Loucy (cell line): Measurements from ENCODE around the gene SLC6A9.

ENCODE experiments used
- H2AFZ ChIP-seq: fragments of 200-600 bp; sonication (generic); 2 replicates; pipeline ENCODE4 v1.6.0; 2016; ENCODE audit warnings: antibody characterized with exemption, mild to moderate bottlenecking, low read length, moderate library complexity
- H3F3A ChIP-seq: fragments of 200-600 bp; 2 replicates; pipeline ENCODE4 v1.6.0; 2016; ENCODE audit warnings: antibody characterized with exemption, low read depth, mild to moderate bottlenecking
- H3K27me3 ChIP-seq: fragments of 200-600 bp; sonication (generic); 2 replicates; pipeline ENCODE4 v1.6.1; 2014; ENCODE audit warnings: low read length, mild to moderate bottlenecking; ENCODE audit not compliant: insufficient read depth, poor library complexity, severe bottlenecking
- H3K36me3 ChIP-seq: fragments of 200-600 bp; sonication (generic); 2 replicates; pipeline ENCODE4 v1.6.1; 2016; ENCODE audit warnings: low read length; ENCODE audit not compliant: insufficient read depth
- H3K4me1 ChIP-seq: fragments of 200-600 bp; sonication (generic); 2 replicates; pipeline ENCODE4 v1.5.1; 2014; ENCODE audit warnings: low read length, mild to moderate bottlenecking; ENCODE audit not compliant: insufficient read depth, poor library complexity, severe bottlenecking
- H3K4me2 ChIP-seq: fragments of 200-600 bp; sonication (generic); 2 replicates; pipeline ENCODE4 v1.6.0; 2014; ENCODE audit warnings: antibody characterized with exemption, low read length, low read depth, mild to moderate bottlenecking; ENCODE audit not compliant: poor library complexity, severe bottlenecking
- H3K4me3 ChIP-seq: fragments of 200-600 bp; sonication (generic); 2 replicates; pipeline ENCODE4 v1.5.1; 2014; ENCODE audit warnings: low read length, mild to moderate bottlenecking, mixed read lengths; ENCODE audit not compliant: poor library complexity, severe bottlenecking
- H3K79me2 ChIP-seq: fragments of 200-600 bp; sonication (generic); 2 replicates; pipeline ENCODE4 v1.6.1; 2014; ENCODE audit warnings: low read length; ENCODE audit not compliant: insufficient read depth
- H3K9ac ChIP-seq: fragments of 200-600 bp; sonication (generic); 2 replicates; pipeline ENCODE4 v1.6.0; 2014; ENCODE audit warnings: mild to moderate bottlenecking, low read depth, low read length, moderate library complexity; ENCODE audit not compliant: poor library complexity, severe bottlenecking
- H3K9me2 ChIP-seq: fragments of 200-600 bp; sonication (generic); replicated peaks from 2 replicates; pipeline ENCODE4 v1.6.1; 2016; ENCODE audit warnings: low read depth, low read length, mixed read lengths
- H3K9me3 ChIP-seq: fragments of 200-600 bp; sonication (generic); 2 replicates; pipeline ENCODE4 v1.6.1; 2014; ENCODE audit warnings: mild to moderate bottlenecking, antibody characterized with exemption, low read length, low read depth; ENCODE audit not compliant: insufficient read depth
- H4K20me1 ChIP-seq: fragments of 200-600 bp; sonication (generic); 2 replicates; pipeline ENCODE4 v1.6.0; 2014; ENCODE audit warnings: antibody characterized with exemption, low read length, mild to moderate bottlenecking; ENCODE audit not compliant: insufficient read depth, poor library complexity, severe bottlenecking
- CTCF ChIP-seq: fragments of 200-600 bp; sonication (generic); conservative IDR thresholded peaks from 2 replicates; pipeline ENCODE4 v1.5.1; 2014; ENCODE audit warnings: mild to moderate bottlenecking, antibody characterized with exemption, low read length
- EZH2phosphoT487 ChIP-seq: fragments of 200-600 bp; IDR thresholded peaks from 2 replicates; pipeline ENCODE4 v1.6.1; 2018; ENCODE audit warnings: antibody characterized with exemption, mild to moderate bottlenecking, moderate library complexity, borderline replicate concordance

SLC6A9 gene

GRCh38 chr1:44032170-44032790 is 1.0 kb upstream of the SLC6A9 start:
- Histone ChIP-seq H3F3A (no peaks in the 10 kb centered on the region), H4K20me1 (no peaks in the 10 kb centered on the region), H3K36me3 (no peaks in the 10 kb centered on the region), H3K79me2 (no peaks in the 10 kb centered on the region), H3K4me3 (no peak overlapping the region), H3K27me3 (no peaks in the 10 kb centered on the region), H3K4me1 (peaks cover 16% of the 10 kb centered on the region), H3K9ac (no peak overlapping the region), H3K4me2 (no peak overlapping the region), H3K9me2 (no peaks in the 10 kb centered on the region), H3K9me3 (no peaks in the 10 kb centered on the region), H2AFZ (no peak overlapping the region)
- TF ChIP-seq EZH2phosphoT487 (no peak), CTCF (no peak)

GRCh38 chr1:44030605-44031251 is 534 bp downstream of the SLC6A9 start:
- no peaks in the 10 kb centered on the region for H3K27me3 ChIP-seq
- H3K36me3 ChIP-seq: no peaks in the 10 kb centered on the region
- H3K4me1 ChIP-seq: peaks cover 16% of the 10 kb centered on the region
- H3K4me3 ChIP-seq: peak overlapping the region; percentile 82
- H3K9me2 ChIP-seq: no peaks in the 10 kb centered on the region
- no peaks in the 10 kb centered on the region for H3K79me2 ChIP-seq
- H2AFZ ChIP-seq: peak overlapping the region; percentile 97
- no peaks in the 10 kb centered on the region for H3F3A ChIP-seq
- no peaks in the 10 kb centered on the region for H4K20me1 ChIP-seq
- peak overlapping the region; percentile 74 for H3K9ac ChIP-seq
- H3K9me3 ChIP-seq: no peaks in the 10 kb centered on the region
- H3K4me2 ChIP-seq: peak overlapping the region; percentile 84
- TF ChIP-seq EZH2phosphoT487 (no peak), CTCF (peak; percentile 37)

- Histone ChIP-seq H3K36me3 (no peaks in the 10 kb centered on the region), H3K9me2 (no peaks in the 10 kb centered on the region), H3K9me3 (no peaks in the 10 kb centered on the region), H3K4me1 (peaks cover 16% of the 10 kb centered on the region), H4K20me1 (no peaks in the 10 kb centered on the region), H3K27me3 (no peaks in the 10 kb centered on the region), H3K4me2 (peak overlapping the region; percentile 84), H2AFZ (peak overlapping the region; percentile 97), H3K79me2 (no peaks in the 10 kb centered on the region), H3K4me3 (peak overlapping the region; percentile 82), H3F3A (no peaks in the 10 kb centered on the region), H3K9ac (peak overlapping the region; percentile 74)
- TF ChIP-seq EZH2phosphoT487 (no peak), CTCF (no peak)
These were observed 1.2 kb downstream of the SLC6A9 start for GRCh38 chr1:44029911-44030604.
